ENCODE data around the gene CALR3.

DNA sequence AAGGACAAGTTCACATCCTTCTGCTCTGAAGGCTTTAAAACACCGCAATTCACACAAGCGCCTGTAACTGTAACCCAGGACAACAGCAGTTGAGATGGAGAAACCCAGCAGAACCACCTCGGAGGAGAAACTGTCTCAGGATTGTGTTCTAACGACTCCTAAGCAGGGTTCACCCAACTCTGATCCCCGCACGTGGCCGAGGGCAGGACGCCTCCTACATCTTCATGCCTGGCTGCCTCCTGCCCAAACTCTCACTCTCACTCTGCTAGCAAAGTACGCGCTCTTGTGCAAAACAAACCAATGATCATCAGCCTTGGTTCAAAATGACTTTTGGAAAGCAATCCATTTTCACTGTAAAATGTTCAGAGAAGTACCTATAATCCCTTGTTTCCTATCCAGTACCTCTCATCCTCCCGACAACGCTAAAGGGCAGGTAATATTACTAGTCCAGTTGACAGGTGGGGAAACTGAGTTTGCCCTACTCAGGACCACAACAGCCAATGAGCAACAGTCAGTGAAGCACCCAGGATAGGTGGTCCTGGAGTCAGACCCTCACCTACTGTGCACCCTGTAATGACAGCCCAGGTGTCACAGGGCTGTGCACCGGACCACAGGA, 49.8 kb downstream of the CALR3 start:
- TF ChIP-seq, protein P1, sequence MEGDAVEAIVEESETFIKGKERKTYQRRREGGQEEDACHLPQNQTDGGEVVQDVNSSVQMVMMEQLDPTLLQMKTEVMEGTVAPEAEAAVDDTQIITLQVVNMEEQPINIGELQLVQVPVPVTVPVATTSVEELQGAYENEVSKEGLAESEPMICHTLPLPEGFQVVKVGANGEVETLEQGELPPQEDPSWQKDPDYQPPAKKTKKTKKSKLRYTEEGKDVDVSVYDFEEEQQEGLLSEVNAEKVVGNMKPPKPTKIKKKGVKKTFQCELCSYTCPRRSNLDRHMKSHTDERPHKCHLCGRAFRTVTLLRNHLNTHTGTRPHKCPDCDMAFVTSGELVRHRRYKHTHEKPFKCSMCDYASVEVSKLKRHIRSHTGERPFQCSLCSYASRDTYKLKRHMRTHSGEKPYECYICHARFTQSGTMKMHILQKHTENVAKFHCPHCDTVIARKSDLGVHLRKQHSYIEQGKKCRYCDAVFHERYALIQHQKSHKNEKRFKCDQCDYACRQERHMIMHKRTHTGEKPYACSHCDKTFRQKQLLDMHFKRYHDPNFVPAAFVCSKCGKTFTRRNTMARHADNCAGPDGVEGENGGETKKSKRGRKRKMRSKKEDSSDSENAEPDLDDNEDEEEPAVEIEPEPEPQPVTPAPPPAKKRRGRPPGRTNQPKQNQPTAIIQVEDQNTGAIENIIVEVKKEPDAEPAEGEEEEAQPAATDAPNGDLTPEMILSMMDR (IDR thresholded peaks at IDR 0.05; ENCODE audit: poor library complexity, severe bottlenecking) = no peak
- TF ChIP-seq EZH2 (IDR thresholded peaks at IDR 0.05; ENCODE audit: borderline replicate concordance, insufficient read depth, low read length, poor library complexity, severe bottlenecking) (no peak), POLR2AphosphoS5 (IDR thresholded peaks at IDR 0.05) (no peak), TAF1 (IDR thresholded peaks at IDR 0.05; ENCODE audit: low read depth) (no peak), SMC3 (conservative IDR thresholded peaks at IDR 0.05; ENCODE audit: poor library complexity) (no peak), EP300 (conservative IDR thresholded peaks at IDR 0.05; ENCODE audit: poor library complexity, severe bottlenecking) (no peak)
- TF ChIP-seq, protein P2, sequence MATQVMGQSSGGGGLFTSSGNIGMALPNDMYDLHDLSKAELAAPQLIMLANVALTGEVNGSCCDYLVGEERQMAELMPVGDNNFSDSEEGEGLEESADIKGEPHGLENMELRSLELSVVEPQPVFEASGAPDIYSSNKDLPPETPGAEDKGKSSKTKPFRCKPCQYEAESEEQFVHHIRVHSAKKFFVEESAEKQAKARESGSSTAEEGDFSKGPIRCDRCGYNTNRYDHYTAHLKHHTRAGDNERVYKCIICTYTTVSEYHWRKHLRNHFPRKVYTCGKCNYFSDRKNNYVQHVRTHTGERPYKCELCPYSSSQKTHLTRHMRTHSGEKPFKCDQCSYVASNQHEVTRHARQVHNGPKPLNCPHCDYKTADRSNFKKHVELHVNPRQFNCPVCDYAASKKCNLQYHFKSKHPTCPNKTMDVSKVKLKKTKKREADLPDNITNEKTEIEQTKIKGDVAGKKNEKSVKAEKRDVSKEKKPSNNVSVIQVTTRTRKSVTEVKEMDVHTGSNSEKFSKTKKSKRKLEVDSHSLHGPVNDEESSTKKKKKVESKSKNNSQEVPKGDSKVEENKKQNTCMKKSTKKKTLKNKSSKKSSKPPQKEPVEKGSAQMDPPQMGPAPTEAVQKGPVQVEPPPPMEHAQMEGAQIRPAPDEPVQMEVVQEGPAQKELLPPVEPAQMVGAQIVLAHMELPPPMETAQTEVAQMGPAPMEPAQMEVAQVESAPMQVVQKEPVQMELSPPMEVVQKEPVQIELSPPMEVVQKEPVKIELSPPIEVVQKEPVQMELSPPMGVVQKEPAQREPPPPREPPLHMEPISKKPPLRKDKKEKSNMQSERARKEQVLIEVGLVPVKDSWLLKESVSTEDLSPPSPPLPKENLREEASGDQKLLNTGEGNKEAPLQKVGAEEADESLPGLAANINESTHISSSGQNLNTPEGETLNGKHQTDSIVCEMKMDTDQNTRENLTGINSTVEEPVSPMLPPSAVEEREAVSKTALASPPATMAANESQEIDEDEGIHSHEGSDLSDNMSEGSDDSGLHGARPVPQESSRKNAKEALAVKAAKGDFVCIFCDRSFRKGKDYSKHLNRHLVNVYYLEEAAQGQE (IDR thresholded peaks at IDR 0.05; ENCODE audit: borderline replicate concordance) = no peak

All from neural cell (in vitro differentiated cells).